Retinal pigment epithelial cell (primary cell): ENCODE measurements around the gene SYT6.

Experiments
- DNase-seq: peaks from one replicate; pipeline ENCODE4 v3.0.0-alpha.2; 2010; ENCODE audit warnings: low read depth
- H3K4me3 ChIP-seq: 2 replicates; pipeline ENCODE4 v1.5.1; 2011; ENCODE audit warnings: mild to moderate bottlenecking, low read length, control low read depth, moderate library complexity
- CTCF ChIP-seq: conservative IDR thresholded peaks from 2 replicates; pipeline ENCODE4 v1.5.1; 2011; ENCODE audit warnings: low read depth, low read length, control low read depth, inconsistent platforms

The SYT6 gene

DNA sequence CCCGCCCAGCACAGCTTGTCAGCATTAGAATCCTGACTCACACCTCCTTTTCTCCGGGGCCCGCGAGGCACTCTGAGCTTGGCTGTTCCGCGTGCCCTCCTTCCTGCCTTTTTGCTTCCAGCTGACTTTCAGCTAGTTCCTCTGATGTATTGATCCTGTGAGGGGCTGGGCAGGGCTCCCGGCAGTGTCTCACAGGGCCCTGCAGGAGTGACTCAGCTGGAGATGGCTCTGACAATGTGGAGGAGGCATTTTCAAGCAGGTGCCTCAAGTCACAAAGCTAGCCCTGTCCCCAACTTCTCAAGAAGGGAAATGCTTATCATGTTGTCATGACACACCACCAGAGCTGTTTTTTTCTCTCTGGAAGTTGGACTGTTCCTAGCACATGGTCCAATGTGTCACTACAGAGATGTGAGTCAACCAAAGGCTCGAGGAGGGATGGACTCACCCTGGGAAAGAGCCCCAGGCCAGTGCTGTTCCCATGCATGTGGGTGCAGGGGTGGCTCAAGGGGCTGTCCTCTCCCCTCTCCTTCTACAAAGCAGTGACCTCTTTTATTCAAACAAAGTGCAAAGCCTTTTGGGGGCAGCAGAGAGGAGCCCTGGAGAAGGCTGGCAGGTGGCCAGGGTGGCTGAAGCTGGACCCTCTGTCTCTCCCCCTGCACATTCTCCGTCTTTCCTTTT is 30.6 kb downstream of the SYT6 start:
- DNase-seq: no peak
- TF ChIP-seq CTCF: no peak
- H3K4me3 ChIP-seq: no peak overlapping the region

DNA sequence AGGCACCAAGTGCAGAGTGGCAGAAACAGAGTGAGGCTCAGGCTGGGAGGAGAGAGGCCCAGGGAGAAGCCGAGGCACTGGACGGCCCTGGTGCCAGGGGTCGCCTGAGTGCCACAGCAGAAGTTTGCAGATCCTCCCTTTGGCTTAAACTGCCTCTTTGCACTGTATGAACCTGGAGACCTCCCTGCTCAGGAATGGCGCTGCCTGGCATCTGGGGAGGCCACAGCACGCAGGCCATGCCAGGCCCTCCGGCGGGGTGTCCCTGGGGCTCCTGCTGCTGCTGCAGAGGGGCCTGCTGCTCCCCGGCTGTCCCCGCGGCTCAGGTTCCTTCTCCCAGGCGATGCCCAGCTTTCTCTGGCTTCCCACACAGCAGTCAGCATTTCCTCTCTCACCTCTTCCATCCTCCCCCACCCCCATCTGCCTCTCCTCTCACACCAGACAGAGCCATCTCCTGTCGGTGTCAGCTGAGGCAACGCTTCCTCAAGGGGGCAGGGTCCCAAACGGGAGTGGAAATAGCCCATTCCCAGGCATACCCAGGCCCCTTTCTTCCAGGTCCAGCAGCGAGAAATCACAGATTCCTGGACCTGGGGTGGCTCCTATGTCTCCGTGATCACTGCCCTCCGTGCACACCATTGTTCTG is 35.2 kb downstream of the SYT6 start:
- TF ChIP-seq CTCF: no peak
- H3K4me3 ChIP-seq: no peak overlapping the region

DNA sequence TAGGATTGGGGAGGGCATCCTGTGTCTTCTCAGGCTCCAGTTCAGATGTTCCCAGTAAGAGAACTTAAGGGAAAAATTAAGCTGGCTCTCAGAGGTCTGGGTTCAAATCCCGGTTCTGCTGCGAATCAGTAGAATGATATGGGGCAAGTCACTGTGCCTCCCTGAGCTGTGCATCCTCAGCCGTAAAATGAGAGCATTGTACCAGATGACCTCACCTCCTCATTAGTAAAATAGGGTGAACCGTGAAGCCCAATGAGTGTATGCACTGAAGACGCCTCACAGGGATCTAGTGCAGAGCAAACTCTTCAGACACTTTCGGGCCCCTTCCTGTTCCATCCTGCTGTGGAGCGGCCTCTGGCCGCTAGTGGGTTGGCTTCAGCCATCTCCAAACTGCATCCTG is 36.0 kb downstream of the SYT6 start:
- DNase-seq: no peak
- no peak for TF ChIP-seq CTCF
- H3K4me3 ChIP-seq: no peak overlapping the region

More for the DNA sequence above, 35.2 kb downstream of the SYT6 start:
- DNase-seq: no peak

DNA sequence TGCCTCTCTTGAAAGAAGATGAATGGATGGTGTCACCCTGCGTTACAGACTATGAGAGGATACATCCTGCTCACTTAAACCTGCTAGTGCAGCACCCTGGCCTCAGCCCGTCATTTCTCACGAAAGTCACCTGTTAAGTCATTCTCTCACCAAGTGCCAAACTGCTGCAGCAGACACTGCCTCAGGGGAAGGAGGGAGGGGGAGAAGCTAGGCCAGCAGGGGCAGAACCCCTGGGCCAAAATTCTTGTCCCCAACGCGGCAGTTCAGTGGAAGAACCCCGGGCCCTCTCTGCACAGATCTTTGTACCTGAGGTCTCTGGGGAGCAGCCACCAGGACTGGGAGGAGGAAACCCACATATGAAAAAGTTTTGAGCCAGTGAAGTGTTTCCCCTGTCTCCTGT is 37.6 kb downstream of the SYT6 start:
- no peak for TF ChIP-seq CTCF
- no peak for DNase-seq
- no peak overlapping the region for H3K4me3 ChIP-seq

DNA sequence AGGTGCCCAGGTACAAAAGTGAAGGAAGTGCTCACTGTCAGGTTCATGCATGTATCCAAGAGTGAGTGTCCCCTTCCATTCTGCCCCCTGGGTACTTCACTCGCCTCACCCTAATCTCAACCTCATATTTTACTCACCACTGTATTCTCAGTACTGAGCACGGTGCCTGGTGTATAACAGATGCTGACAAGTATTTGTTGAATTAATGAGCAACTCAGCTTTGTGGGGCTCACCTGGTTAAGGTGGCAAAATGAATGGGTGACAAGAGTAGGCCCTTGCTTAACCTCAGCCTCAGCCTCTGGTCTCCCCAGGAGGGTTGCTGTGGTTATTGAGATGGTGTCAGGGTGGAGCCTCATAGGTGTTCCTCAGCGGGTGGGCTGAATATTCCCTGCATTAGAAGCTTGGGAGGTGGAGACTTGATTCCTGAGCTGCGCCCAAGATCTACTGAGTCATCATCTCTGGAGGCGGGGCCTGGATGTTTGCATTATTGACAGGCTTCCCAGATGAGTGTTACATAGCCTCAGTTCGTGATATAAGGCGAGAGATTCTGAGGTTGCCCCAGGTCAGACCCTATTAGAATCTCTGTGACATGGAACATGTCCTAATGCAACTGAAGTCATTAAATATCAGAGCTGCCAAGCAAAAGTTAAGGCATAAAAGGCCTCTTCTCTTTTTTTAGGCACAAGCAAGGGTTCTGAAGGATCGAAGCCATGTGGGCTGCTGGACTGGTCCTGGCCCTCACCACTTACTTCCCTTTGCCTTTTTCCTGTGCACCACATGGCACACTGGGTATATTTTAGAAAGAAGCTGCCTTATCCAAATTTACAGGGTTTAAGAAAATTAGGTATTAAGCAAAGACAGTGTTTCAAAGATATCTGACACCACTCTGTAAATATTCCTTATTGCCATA is 39.2 kb downstream of the SYT6 start:
- H3K4me3 ChIP-seq: no peak overlapping the region
- DNase-seq: no peak
- no peak for TF ChIP-seq CTCF

DNA sequence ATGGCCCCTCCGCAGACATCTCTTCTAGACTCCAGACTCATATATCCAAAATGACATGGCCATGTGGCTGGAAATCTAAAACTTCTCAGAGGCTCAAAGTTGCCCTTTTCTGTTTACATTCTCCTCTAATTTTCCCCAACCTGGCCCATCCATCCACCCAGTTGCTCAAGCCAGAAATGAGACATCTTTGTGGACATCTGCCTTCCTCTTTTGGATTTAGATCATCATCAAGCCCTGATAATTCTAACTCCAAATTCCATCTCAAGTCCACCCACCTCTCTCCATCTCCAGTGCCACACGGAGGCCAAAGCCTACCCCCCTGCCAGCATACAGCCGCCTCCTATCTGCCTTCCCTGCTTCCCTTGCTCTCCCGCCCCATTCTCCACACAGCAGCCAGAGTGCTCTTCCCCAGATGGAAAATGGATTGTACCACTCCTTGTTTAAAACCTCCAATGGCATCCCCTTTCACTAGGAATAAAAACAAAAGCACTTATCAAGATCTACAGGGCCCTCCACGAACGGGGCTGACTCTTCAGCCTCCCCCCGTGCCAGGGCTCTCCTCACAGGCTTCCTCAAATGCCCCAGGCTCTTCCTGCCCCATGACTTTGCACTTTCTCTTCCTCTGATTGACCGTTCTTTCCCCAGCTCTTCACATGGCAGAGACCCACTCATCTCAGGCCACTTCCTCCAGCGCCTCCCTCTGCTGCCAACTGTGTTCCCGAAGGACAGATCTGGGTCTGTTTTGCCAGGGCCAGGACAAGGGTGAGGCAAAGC is 40.1 kb downstream of the SYT6 start:
- no peak for DNase-seq
- H3K4me3 ChIP-seq: no peak overlapping the region
- TF ChIP-seq CTCF: no peak
